HFF-Myc (cell line): ENCODE measurements around the gene LCN9.

Experiments
- DNase-seq: peaks from one replicate; pipeline ENCODE4 v3.0.0-alpha.2; 2011; ENCODE audit warnings: low read depth; ENCODE audit errors: extremely low read depth
- H3K4me3 ChIP-seq: replicated peaks from 2 replicates; pipeline ENCODE4 v1.5.1; 2011; ENCODE audit warnings: low read depth, mild to moderate bottlenecking, control low read depth, low read length
- CTCF ChIP-seq: IDR thresholded peaks from 2 replicates; pipeline ENCODE4 v1.5.1; 2012; ENCODE audit warnings: mild to moderate bottlenecking, low read depth, low read length, control low read depth; ENCODE audit errors: missing control alignments

The LCN9 gene

DNA sequence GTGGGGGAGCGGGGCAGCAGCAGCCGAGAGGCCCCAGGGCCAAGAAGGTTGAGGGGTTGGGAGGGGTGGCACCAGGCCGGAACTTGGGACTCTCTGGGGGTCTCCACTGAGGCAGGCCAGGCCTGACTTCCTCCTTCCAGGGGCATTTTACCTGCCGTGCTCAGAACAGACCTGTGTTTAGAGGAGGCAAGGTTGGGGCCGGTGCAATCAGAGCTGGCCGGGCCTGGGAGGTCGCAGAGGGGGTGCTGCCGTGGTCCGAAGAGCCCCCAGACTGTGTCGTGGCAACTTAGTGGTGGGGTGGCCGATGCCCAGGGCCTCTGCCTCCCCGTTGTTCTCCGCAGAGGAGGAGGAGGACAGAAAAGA, 45.6 kb upstream of the LCN9 start:
- no peak for DNase-seq
- no peak overlapping the region for H3K4me3 ChIP-seq
- no peak for TF ChIP-seq CTCF

DNA sequence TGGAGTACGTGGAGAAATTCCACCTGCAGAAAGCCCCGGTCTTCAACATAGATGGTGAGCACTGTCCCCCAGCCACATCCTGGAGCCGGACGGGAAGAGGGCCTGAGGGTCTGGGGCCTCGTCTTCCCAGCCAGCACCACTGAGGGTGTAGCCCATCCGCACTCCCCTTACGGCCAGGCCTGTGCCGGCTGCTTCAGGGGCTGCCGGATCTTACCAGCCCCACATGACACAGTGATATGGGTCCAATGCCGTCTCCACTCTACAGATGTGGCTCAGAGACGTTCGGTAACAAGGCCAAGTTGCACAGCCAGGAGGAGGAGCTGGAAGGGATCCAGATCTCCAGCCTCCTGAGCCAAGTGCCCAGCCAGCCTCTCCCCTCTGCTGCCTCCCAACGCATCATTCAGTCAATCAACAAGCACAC, 45.1 kb upstream of the LCN9 start:
- TF ChIP-seq CTCF: no peak
- no peak for DNase-seq
- no peak overlapping the region for H3K4me3 ChIP-seq

DNA sequence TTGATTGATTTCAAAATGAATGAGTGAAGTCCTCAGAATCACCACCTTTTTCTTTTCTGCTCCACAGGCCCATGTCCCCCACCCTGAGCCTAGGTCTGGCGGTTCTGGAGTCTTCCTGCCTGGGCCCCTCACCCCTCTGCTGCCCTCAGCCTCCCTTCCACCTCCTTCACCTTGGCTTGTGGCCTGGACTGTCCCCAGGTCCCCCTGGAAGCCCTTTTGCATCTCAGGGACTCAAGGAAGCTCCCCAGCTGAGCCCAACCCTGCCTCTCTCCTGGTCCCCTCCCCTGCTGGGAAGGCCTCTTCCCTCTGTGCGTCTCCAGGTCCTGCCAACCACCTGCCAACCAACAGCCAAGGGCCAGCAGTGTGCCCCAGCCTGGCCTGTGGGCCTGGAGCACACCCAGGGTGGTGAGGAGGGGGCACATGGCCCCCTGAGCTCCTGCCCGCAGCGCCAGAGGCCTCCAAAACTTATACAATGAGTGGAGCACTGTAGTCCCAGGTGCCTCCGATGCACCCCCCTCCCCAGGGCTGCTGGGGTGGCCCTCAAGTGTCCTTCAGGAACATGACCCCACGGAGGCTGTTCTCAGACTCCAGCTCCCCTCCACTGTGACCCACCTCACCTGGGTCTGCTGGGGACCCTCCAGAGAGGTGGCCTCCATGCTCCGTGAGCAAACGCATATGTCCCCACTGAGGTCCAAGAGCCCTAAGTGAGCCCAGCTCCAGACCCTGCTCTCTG, 44.1 kb upstream of the LCN9 start:
- no peak for TF ChIP-seq CTCF
- no peak for DNase-seq
- H3K4me3 ChIP-seq: no peak overlapping the region

DNA sequence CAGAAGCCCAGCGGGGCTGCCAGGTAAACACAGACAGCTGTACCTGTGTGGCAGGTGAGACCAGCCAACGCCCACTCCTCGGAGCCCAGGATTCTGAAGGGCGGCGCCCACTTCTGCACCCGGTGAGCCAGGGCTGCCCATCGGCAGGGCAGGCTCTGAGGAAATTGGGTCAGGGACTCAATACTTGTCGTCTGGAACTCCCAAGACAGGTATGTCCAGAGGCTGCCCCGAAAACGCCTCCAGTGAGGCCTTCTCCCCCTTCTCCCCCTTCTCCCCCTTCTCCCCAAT, 43.6 kb upstream of the LCN9 start:
- TF ChIP-seq CTCF: no peak
- DNase-seq: no peak
- no peak overlapping the region for H3K4me3 ChIP-seq

DNA sequence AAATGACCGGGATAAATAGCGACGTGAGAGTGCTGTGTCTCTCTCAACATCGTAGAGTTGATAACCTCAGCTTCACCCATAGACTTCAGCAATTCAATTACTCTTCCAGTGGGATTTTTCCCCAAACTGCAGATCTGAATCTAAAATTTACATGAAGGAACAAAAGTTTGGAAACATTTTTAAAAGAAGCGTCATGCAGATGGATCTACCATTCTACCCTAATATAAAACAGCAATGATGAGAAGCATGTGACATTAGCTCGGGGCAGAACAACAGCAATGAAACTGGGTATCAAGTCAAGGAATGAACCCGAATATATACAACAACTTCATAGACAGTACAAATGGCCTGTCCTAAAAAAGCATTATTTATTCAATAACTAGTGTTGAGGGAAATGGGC, 42.6 kb upstream of the LCN9 start:
- DNase-seq: no peak
- no peak overlapping the region for H3K4me3 ChIP-seq
- TF ChIP-seq CTCF: no peak

DNA sequence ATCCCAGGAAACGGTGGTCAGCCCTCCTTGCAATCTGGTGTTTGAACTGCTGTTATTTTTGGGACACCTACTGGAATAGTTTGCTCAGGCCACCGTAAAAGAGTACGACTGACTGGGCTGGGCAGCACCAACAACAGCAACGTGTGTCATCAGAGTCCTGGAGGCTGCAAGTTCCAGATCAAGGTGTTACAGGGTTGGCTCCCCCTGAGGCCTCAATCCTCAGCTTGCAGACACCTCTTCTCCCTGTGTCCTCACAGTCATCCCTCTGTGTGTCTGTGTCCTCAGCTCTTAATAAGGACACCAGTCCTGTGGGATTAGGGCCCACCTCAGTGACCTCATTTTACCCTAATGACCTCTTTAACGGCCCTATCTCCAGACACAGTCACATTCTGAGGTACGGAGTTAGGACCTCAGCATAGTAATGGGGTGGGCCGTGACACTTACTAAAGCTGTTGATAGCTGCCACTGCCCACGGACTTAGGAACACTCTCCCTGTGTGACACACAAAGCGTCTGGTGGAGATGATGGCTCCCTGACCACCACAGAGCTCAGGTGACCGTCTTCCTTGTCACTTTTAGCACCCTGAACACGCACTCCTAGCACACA, 40.6 kb upstream of the LCN9 start:
- TF ChIP-seq CTCF: no peak
- no peak overlapping the region for H3K4me3 ChIP-seq
- DNase-seq: no peak

GRCh38 chr9:135624282-135624681, 38.8 kb upstream of the LCN9 start:
- H3K4me3 ChIP-seq: no peak overlapping the region
- no peak for DNase-seq
- TF ChIP-seq CTCF: no peak
